Measurements from ENCODE around the gene THAP10.
"Not testable (repeated sequence)": the region's sequence is repeated elsewhere in the genome, so short reads cannot be mapped to it uniquely, and the experiment has no call there.

THAP10 gene

DNA sequence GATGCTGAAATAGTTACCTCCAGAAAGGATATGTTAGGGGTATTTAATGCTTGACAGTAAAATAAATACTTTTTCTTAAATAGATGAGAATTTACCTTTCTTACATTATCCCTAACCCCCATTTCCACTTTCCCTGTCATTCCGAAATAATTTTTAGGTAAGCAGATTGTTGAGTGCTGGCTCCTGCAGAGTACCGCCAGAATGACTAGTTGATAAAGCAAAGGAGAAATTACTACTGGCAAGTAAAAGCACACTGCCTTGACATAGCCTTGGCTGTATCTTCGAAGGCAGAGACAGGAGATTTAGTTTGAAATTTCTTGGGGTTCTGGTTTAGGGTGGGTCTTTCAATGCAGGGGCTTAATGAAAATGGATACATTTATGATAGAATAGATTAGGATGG, 41.2 kb upstream of the THAP10 start:
- H2AFZ ChIP-seq (ENCODE audit: low read depth, low read length), result no peak overlapping the region
- no peaks in the 10 kb centered on the region for H3K4me1 ChIP-seq (ENCODE audit: insufficient read depth, low read length)
- H3K9me3 ChIP-seq (ENCODE audit: insufficient read depth, low read length, severe bottlenecking), result no peaks in the 10 kb centered on the region
- H3K4me3 ChIP-seq (ENCODE audit: low read depth in 1 of 2, low read length in 2 of 2), result no peak overlapping the region
- TF ChIP-seq EZH2 (IDR thresholded peaks at IDR 0.05; ENCODE audit: borderline replicate concordance, low read depth, low read length, severe bottlenecking), result no peak
- TF ChIP-seq, protein P1, sequence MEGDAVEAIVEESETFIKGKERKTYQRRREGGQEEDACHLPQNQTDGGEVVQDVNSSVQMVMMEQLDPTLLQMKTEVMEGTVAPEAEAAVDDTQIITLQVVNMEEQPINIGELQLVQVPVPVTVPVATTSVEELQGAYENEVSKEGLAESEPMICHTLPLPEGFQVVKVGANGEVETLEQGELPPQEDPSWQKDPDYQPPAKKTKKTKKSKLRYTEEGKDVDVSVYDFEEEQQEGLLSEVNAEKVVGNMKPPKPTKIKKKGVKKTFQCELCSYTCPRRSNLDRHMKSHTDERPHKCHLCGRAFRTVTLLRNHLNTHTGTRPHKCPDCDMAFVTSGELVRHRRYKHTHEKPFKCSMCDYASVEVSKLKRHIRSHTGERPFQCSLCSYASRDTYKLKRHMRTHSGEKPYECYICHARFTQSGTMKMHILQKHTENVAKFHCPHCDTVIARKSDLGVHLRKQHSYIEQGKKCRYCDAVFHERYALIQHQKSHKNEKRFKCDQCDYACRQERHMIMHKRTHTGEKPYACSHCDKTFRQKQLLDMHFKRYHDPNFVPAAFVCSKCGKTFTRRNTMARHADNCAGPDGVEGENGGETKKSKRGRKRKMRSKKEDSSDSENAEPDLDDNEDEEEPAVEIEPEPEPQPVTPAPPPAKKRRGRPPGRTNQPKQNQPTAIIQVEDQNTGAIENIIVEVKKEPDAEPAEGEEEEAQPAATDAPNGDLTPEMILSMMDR (IDR thresholded peaks at IDR 0.05; ENCODE audit: borderline replicate concordance, extremely low read depth, low read length, poor library complexity, severe bottlenecking), result no peak
- no peaks in the 10 kb centered on the region for H3K36me3 ChIP-seq (ENCODE audit: insufficient read depth, low read length)
- H3K79me2 ChIP-seq (ENCODE audit: insufficient read depth, low read length), result no peaks in the 10 kb centered on the region
- H4K20me1 ChIP-seq (ENCODE audit: insufficient read depth, low read length), result no peaks in the 10 kb centered on the region
- no peak overlapping the region for H3K9ac ChIP-seq (ENCODE audit: low read depth, low read length)
- no peak overlapping the region for H3K4me2 ChIP-seq (ENCODE audit: insufficient read depth, low read length)
- no peaks in the 10 kb centered on the region for H3K27me3 ChIP-seq (ENCODE audit: insufficient read depth, low read length, poor library complexity)
- DNase-seq (no peak), ATAC-seq (ENCODE audit: insufficient read depth, low read depth) (no peak)
- no peak overlapping the region for H3K27ac ChIP-seq (ENCODE audit: low read length)

DNA sequence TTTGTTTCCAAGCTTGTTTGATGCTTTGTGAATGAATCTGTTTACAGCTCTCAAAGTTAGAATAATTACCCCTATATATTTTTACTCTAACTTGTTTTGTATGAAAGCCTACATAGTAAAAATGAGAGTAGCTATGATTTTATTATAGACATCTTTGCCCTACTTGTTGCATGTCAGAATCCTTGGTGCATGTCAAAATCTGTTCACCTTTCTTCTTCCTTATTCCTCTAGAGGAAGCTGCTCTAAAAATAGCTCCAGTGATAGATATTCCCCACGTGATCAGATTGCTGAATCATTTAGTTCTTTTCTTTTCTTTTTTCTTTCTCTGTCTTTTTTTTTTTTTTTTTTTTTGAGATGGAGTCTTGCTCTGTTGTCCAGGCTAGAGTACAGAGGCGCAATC, 40.2 kb upstream of the THAP10 start:
- Histone ChIP-seq H4K20me1 (ENCODE audit: insufficient read depth, low read length) (no peaks in the 10 kb centered on the region), H3K79me2 (ENCODE audit: insufficient read depth, low read length) (no peaks in the 10 kb centered on the region), H3K27ac (ENCODE audit: low read length) (no peak overlapping the region), H3K4me3 (ENCODE audit: low read depth in 1 of 2, low read length in 2 of 2) (no peak overlapping the region), H2AFZ (ENCODE audit: low read depth, low read length) (no peak overlapping the region), H3K9ac (ENCODE audit: low read depth, low read length) (no peak overlapping the region), H3K4me1 (ENCODE audit: insufficient read depth, low read length) (peaks cover 7% of the 10 kb centered on the region), H3K27me3 (ENCODE audit: insufficient read depth, low read length, poor library complexity) (no peaks in the 10 kb centered on the region), H3K9me3 (ENCODE audit: insufficient read depth, low read length, severe bottlenecking) (peaks cover 3% of the 10 kb centered on the region), H3K4me2 (ENCODE audit: insufficient read depth, low read length) (no peak overlapping the region), H3K36me3 (ENCODE audit: insufficient read depth, low read length) (no peaks in the 10 kb centered on the region)
- ATAC-seq (ENCODE audit: insufficient read depth, low read depth) (no peak), DNase-seq (no peak)
- TF ChIP-seq, protein P1 (IDR thresholded peaks at IDR 0.05; ENCODE audit: borderline replicate concordance, extremely low read depth, low read length, poor library complexity, severe bottlenecking), result no peak
- no peak for TF ChIP-seq EZH2 (IDR thresholded peaks at IDR 0.05; ENCODE audit: borderline replicate concordance, low read depth, low read length, severe bottlenecking)

DNA sequence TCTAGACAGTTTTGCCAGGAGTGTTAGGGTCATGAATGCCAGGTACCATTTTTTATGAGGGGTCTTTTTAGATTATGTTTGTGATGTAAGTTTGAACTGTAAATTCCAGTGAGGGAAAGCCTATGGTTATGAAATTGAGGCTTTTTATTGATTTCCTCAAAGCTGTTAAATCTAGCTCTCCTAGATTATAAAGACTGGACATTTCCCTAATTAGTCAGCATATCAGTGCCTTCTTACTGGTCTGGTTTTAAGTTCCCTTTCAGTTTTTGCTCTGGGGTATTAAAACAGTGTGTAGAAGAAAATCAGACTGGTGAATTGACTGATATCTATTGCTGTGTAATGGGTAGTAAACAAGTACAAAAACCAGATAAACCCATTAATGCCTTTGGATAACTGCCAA, 39.6 kb upstream of the THAP10 start:
- DNase-seq (no peak), ATAC-seq (ENCODE audit: insufficient read depth, low read depth) (no peak)
- H3K79me2 ChIP-seq (ENCODE audit: insufficient read depth, low read length), result no peaks in the 10 kb centered on the region
- peaks cover 8% of the 10 kb centered on the region for H3K9me3 ChIP-seq (ENCODE audit: insufficient read depth, low read length, severe bottlenecking)
- TF ChIP-seq, protein P1 (IDR thresholded peaks at IDR 0.05; ENCODE audit: borderline replicate concordance, extremely low read depth, low read length, poor library complexity, severe bottlenecking), result no peak
- no peak for TF ChIP-seq EZH2 (IDR thresholded peaks at IDR 0.05; ENCODE audit: borderline replicate concordance, low read depth, low read length, severe bottlenecking)
- no peak overlapping the region for H2AFZ ChIP-seq (ENCODE audit: low read depth, low read length)
- H4K20me1 ChIP-seq (ENCODE audit: insufficient read depth, low read length), result no peaks in the 10 kb centered on the region
- no peak overlapping the region for H3K27ac ChIP-seq (ENCODE audit: low read length)
- peaks cover 13% of the 10 kb centered on the region for H3K4me1 ChIP-seq (ENCODE audit: insufficient read depth, low read length)
- H3K27me3 ChIP-seq (ENCODE audit: insufficient read depth, low read length, poor library complexity), result no peaks in the 10 kb centered on the region
- no peaks in the 10 kb centered on the region for H3K36me3 ChIP-seq (ENCODE audit: insufficient read depth, low read length)
- no peak overlapping the region for H3K4me2 ChIP-seq (ENCODE audit: insufficient read depth, low read length)
- no peak overlapping the region for H3K4me3 ChIP-seq (ENCODE audit: low read depth in 1 of 2, low read length in 2 of 2)
- H3K9ac ChIP-seq (ENCODE audit: low read depth, low read length), result no peak overlapping the region

DNA sequence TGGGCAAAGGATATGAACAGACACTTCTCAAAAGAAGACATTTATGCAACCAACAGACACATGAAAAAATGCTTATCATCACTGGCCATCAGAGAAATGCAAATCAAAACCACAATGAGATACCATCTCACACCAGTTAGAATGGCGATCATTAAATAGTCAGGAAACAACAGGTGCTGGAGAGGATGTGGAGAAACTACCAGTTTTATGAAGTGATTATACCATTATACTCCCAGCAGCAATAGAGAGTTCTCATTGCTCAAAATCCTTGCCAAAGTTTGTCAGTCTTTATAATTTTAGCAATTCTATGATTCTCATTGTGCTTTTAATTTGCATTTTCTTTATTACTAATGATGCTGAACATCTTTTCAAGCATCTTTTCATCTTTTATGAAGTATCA, 34.7 kb upstream of the THAP10 start:
- H3K27ac ChIP-seq (ENCODE audit: low read length), result peak overlapping the region; percentile 61
- ATAC-seq (ENCODE audit: insufficient read depth, low read depth) (peak; percentile 80), DNase-seq (peak; percentile 6)
- H3K4me2 ChIP-seq (ENCODE audit: insufficient read depth, low read length); H3K4me3 ChIP-seq (ENCODE audit: low read depth in 1 of 2, low read length in 2 of 2); H3K79me2 ChIP-seq (ENCODE audit: insufficient read depth, low read length); H3K27me3 ChIP-seq (ENCODE audit: insufficient read depth, low read length, poor library complexity); H4K20me1 ChIP-seq (ENCODE audit: insufficient read depth, low read length); H3K36me3 ChIP-seq (ENCODE audit: insufficient read depth, low read length); H3K9ac ChIP-seq (ENCODE audit: low read depth, low read length): not testable (repeated sequence)
- 0 out of 2 replicates have a peak overlapping the region, but pooled peaks have one; percentile 7 for H2AFZ ChIP-seq (ENCODE audit: low read depth, low read length)
- H3K4me1 ChIP-seq (ENCODE audit: insufficient read depth, low read length), result peaks cover 17% of the 10 kb centered on the region
- H3K9me3 ChIP-seq (ENCODE audit: insufficient read depth, low read length, severe bottlenecking), result peaks cover 21% of the 10 kb centered on the region

Measured in DND-41 (cell line).